ENCODE measurements around the gene DDX20. TPM values are rescaled to one million over a fixed set of nuclear protein-coding genes. Genes with fewer than 3 reads are reported as not detected.
A peak's percentile ranks its signal among the peaks of the same experiment; 100 is the strongest.

DDX20 gene
- total and polyA plus RNA-seq, 2 experiments from 2014 or later = 11.5 to 34.0 TPM

GRCh38 chr1:111733992-111734341 lies 21.7 kb upstream of the DDX20 start:
- H3K27me3 ChIP-seq = no peaks in the 10 kb centered on the region
- H3K27ac ChIP-seq = no peak overlapping the region
- no peaks in the 10 kb centered on the region for H3K9me3 ChIP-seq (ENCODE audit: low read depth)
- no peak for TF ChIP-seq CTCF (IDR thresholded peaks at IDR 0.05; ENCODE audit: low read depth, low read length)
- H3K4me1 ChIP-seq (ENCODE audit: low read depth) = peaks cover 41% of the 10 kb centered on the region
- no peak overlapping the region for H3K4me3 ChIP-seq
- H3K36me3 ChIP-seq = no peaks in the 10 kb centered on the region
- DNase-seq (ENCODE audit: low read depth in 1 of 2, low spot score in 1 of 2) = no peak

- TF ChIP-seq CTCF (IDR thresholded peaks at IDR 0.05; ENCODE audit: low read depth, low read length) = no peak
- no peaks in the 10 kb centered on the region for H3K36me3 ChIP-seq
- no peaks in the 10 kb centered on the region for H3K9me3 ChIP-seq (ENCODE audit: low read depth)
- DNase-seq (ENCODE audit: low read depth in 1 of 2, low spot score in 1 of 2) = no peak
- H3K4me1 ChIP-seq (ENCODE audit: low read depth) = peaks cover 37% of the 10 kb centered on the region
- H3K27ac ChIP-seq = no peak overlapping the region
- H3K4me3 ChIP-seq = no peak overlapping the region
- no peaks in the 10 kb centered on the region for H3K27me3 ChIP-seq
Observed at GRCh38 chr1:111734426-111734825, 21.3 kb upstream of the DDX20 start.

GRCh38 chr1:111734856-111735255 lies 20.8 kb upstream of the DDX20 start:
- no peaks in the 10 kb centered on the region for H3K36me3 ChIP-seq
- no peaks in the 10 kb centered on the region for H3K27me3 ChIP-seq
- H3K27ac ChIP-seq = no peak overlapping the region
- no peak for TF ChIP-seq CTCF (IDR thresholded peaks at IDR 0.05; ENCODE audit: low read depth, low read length)
- no peak for DNase-seq (ENCODE audit: low read depth in 1 of 2, low spot score in 1 of 2)
- peaks cover 32% of the 10 kb centered on the region for H3K4me1 ChIP-seq (ENCODE audit: low read depth)
- H3K9me3 ChIP-seq (ENCODE audit: low read depth) = no peaks in the 10 kb centered on the region
- H3K4me3 ChIP-seq = no peak overlapping the region

- no peak for TF ChIP-seq CTCF (IDR thresholded peaks at IDR 0.05; ENCODE audit: low read depth, low read length)
- Histone ChIP-seq H3K27ac (no peak overlapping the region), H3K36me3 (no peaks in the 10 kb centered on the region), H3K4me3 (no peak overlapping the region), H3K4me1 (ENCODE audit: low read depth) (peaks cover 28% of the 10 kb centered on the region), H3K27me3 (no peaks in the 10 kb centered on the region), H3K9me3 (ENCODE audit: low read depth) (no peaks in the 10 kb centered on the region)
- DNase-seq (ENCODE audit: low read depth in 1 of 2, low spot score in 1 of 2) = peak in 1 of 2 donors; percentile 51
Observed at GRCh38 chr1:111735321-111735720, 20.4 kb upstream of the DDX20 start.

- no peaks in the 10 kb centered on the region for H3K27me3 ChIP-seq
- TF ChIP-seq CTCF (IDR thresholded peaks at IDR 0.05; ENCODE audit: low read depth, low read length) = no peak
- no peaks in the 10 kb centered on the region for H3K36me3 ChIP-seq
- peak in 1 of 2 donors; percentile 78 for DNase-seq (ENCODE audit: low read depth in 1 of 2, low spot score in 1 of 2)
- peaks cover 23% of the 10 kb centered on the region for H3K4me1 ChIP-seq (ENCODE audit: low read depth)
- H3K27ac ChIP-seq = peak overlapping the region; percentile 72
- no peaks in the 10 kb centered on the region for H3K9me3 ChIP-seq (ENCODE audit: low read depth)
- H3K4me3 ChIP-seq = no peak overlapping the region
Observed at GRCh38 chr1:111735858-111736544, 19.7 kb upstream of the DDX20 start.
